GM12872 (cell line): ENCODE data around the gene LIPT2.

ENCODE experiments used
- CTCF ChIP-seq: IDR thresholded peaks from 3 replicates; pipeline ENCODE4 v1.5.1; 2011; ENCODE audit warnings: low read depth, mild to moderate bottlenecking, low read length, moderate library complexity; ENCODE audit not compliant: insufficient read depth

LIPT2 gene

GRCh38 chr11:74476536-74476935 lies 17.0 kb downstream of the LIPT2 start:
- no peak for TF ChIP-seq CTCF

- no peak for TF ChIP-seq CTCF
Observed at GRCh38 chr11:74474316-74474715, 19.2 kb downstream of the LIPT2 start.

- TF ChIP-seq CTCF: no peak
Observed at GRCh38 chr11:74473382-74474173, 19.9 kb downstream of the LIPT2 start.

GRCh38 chr11:74471668-74472429 lies 21.7 kb downstream of the LIPT2 start:
- no peak for TF ChIP-seq CTCF

- TF ChIP-seq CTCF: no peak
Observed at GRCh38 chr11:74471037-74471436, 22.5 kb downstream of the LIPT2 start.

GRCh38 chr11:74470526-74470925 lies 23.0 kb downstream of the LIPT2 start:
- TF ChIP-seq CTCF: no peak

- TF ChIP-seq CTCF: no peak
Observed at GRCh38 chr11:74468936-74469335, 24.6 kb downstream of the LIPT2 start.
